Prostate gland (tissue), 2 donors: ENCODE data around the gene PARVB. TPM values are rescaled to one million over a fixed set of nuclear protein-coding genes. Genes with fewer than 3 reads are reported as not detected.

ENCODE experiments used
- DNase-seq: peaks from one replicate; pipeline ENCODE4 v3.0.0-alpha.2; 2019; ENCODE audit warnings: low spot score
- H3K27ac ChIP-seq, 2 donors: fragments of 200-600 bp; sonication (generic); 2 replicates each; pipeline ENCODE4 v1.5.1; 2017 to 2019
- H3K27me3 ChIP-seq: fragments of 200-600 bp; sonication (generic); replicated peaks from 2 replicates; pipeline ENCODE4 v1.5.1; 2019; ENCODE audit not compliant: insufficient read depth
- H3K36me3 ChIP-seq, 2 donors: fragments of 200-600 bp; sonication (generic); 1 replicate in 1 of 2; 2 replicates in 1 of 2; pipeline versions ENCODE4 v1.5.1 to v1.8.1; 2017 to 2019
- H3K4me1 ChIP-seq: fragments of 200-600 bp; sonication (generic); replicated peaks from 2 replicates; pipeline ENCODE4 v1.5.1; 2019
- H3K4me3 ChIP-seq, 2 donors: fragments of 200-600 bp; sonication (generic); 2 replicates each; pipeline ENCODE4 v1.5.1; 2017 to 2019
- H3K9me3 ChIP-seq: fragments of 200-600 bp; sonication (generic); 2 replicates; pipeline ENCODE4 v1.5.1; 2017
- CTCF ChIP-seq, 4 experiments: fragments of 200-600 bp in 2 of 4; fragments of 450-650 bp in 2 of 4; sonication (generic) in 2 of 4; IDR thresholded peaks; 1 replicate in 3 of 4; 2 replicates in 1 of 4; pipeline ENCODE4 v1.5.1; 2016 to 2019; ENCODE audit warnings: antibody characterized with exemption in 4 of 4, mild to moderate bottlenecking in 2 of 4, moderate library complexity in 2 of 4
- POLR2A ChIP-seq: fragments of 450-650 bp; IDR thresholded peaks from one replicate; pipeline ENCODE4 v1.6.1; 2016; ENCODE audit warnings: antibody characterized with exemption, mild to moderate bottlenecking
- POLR2AphosphoS5 ChIP-seq: sonication (generic); formaldehyde crosslinking; IDR thresholded peaks from one replicate; pipeline ENCODE4 v1.6.1; 2017; ENCODE audit warnings: antibody characterized with exemption
- WGBS: methylation state at CpG from one replicate; pipeline ENCODE4 v1.1.5; 2018; 5-methylcytosine and 5-hydroxymethylcytosine counted together
- intact Hi-C: fragments of 100-400 bp; cut with DNase I; formaldehyde crosslinking; loops from one replicate; pipeline ENCODE4 v1.14.2; 2022
- total RNA-seq, 2 donors: library from RNA; depleted of rRNA; stranded (reverse); fragments of >200 nt; gene quantifications; one replicate each; pipeline ENCODE4 v1.1.0, GENCODE V29; 2016

PARVB gene
- total RNA-seq, 2 donors from 2014 or later = 11.7 to 28.4 TPM

- H3K27me3 ChIP-seq = peaks cover 2% of the 10 kb centered on the region
- H3K9me3 ChIP-seq = no peaks in the 10 kb centered on the region
- H3K27ac ChIP-seq = no peak overlapping the region
- 74% methylated on average over 19 of the region's 19 CpGs for WGBS
- no peak overlapping the region for H3K4me3 ChIP-seq
- no peak for DNase-seq
- TF ChIP-seq POLR2A (no peak), POLR2AphosphoS5 (no peak), CTCF (IDR thresholded peaks at IDR 0.05) (no peak)
- no peaks in the 10 kb centered on the region for H3K4me1 ChIP-seq
- no peaks in the 10 kb centered on the region for H3K36me3 ChIP-seq
- intact Hi-C loops = no loop called here
These were observed 105.0 kb downstream of the PARVB start for GRCh38 chr22:44128958-44129618.

GRCh38 chr22:44129619-44129976, 105.5 kb downstream of the PARVB start:
- peaks cover 2% of the 10 kb centered on the region for H3K27me3 ChIP-seq
- no peak overlapping the region for H3K27ac ChIP-seq
- DNase-seq = no peak
- H3K36me3 ChIP-seq = no peaks in the 10 kb centered on the region
- no peaks in the 10 kb centered on the region for H3K9me3 ChIP-seq
- TF ChIP-seq CTCF (IDR thresholded peaks at IDR 0.05) (no peak), POLR2A (no peak), POLR2AphosphoS5 (no peak)
- 65% methylated on average over 8 of the region's 8 CpGs for WGBS
- no peak overlapping the region for H3K4me3 ChIP-seq
- intact Hi-C loops = no loop called here
- no peaks in the 10 kb centered on the region for H3K4me1 ChIP-seq

- WGBS = 58% methylated on average over 12 of the region's 12 CpGs
- Histone ChIP-seq H3K4me1 (no peaks in the 10 kb centered on the region), H3K36me3 (no peaks in the 10 kb centered on the region), H3K27ac (no peak overlapping the region), H3K27me3 (no peaks in the 10 kb centered on the region), H3K9me3 (no peaks in the 10 kb centered on the region), H3K4me3 (no peak overlapping the region)
- DNase-seq = no peak
- TF ChIP-seq CTCF (IDR thresholded peaks at IDR 0.05) (no peak), POLR2AphosphoS5 (no peak)
- intact Hi-C loops = no loop called here
These were observed 106.1 kb downstream of the PARVB start for GRCh38 chr22:44130076-44130711.

GRCh38 chr22:44131412-44131811, 107.3 kb downstream of the PARVB start:
- no peak for TF ChIP-seq CTCF (IDR thresholded peaks at IDR 0.05)
- no peak for TF ChIP-seq POLR2AphosphoS5
- no peak for TF ChIP-seq POLR2A
- no peaks in the 10 kb centered on the region for H3K36me3 ChIP-seq
- no peaks in the 10 kb centered on the region for H3K4me1 ChIP-seq
- H3K9me3 ChIP-seq = no peaks in the 10 kb centered on the region
- H3K27ac ChIP-seq = no peak overlapping the region
- DNase-seq = no peak
- no peaks in the 10 kb centered on the region for H3K27me3 ChIP-seq
- intact Hi-C loops = no loop called here
- H3K4me3 ChIP-seq = no peak overlapping the region
- whole genome bisulfite sequencing = 94% methylated on average over 12 of the region's 12 CpGs
